BJ (cell line): Measurements from ENCODE around the gene PPP6R3. TPM values are rescaled to one million over a fixed set of nuclear protein-coding genes. Genes with fewer than 3 reads are reported as not detected.

Experiments used
- CTCF ChIA-PET: fragments of 350-600 bp; formaldehyde crosslinking; extraction: SDS; loops from one replicate; lab custom pipeline; 2021; ENCODE audit warnings: antibody characterized with exemption, inconsistent platforms; lab: Yijun Ruan, JAX
- POLR2A ChIA-PET: fragments of 300-600 bp; sonication (Branson Sonifier 250); formaldehyde crosslinking; extraction: SDS; loops from one replicate; lab custom pipeline; 2021; ENCODE audit warnings: antibody characterized with exemption; lab: Charles Lee
- DNase-seq: peaks from one replicate; pipeline ENCODE4 v3.0.0-alpha.2; 2011; ENCODE audit warnings: low read depth
- H3K27me3 ChIP-seq: 2 replicates; pipeline ENCODE4 v1.6.0; 2011; ENCODE audit warnings: low read length; ENCODE audit not compliant: control insufficient read depth, insufficient read depth
- H3K36me3 ChIP-seq: 2 replicates; pipeline ENCODE4 v1.5.1; 2011; ENCODE audit warnings: low read length; ENCODE audit not compliant: control insufficient read depth, insufficient read depth
- H3K4me3 ChIP-seq: 2 replicates; pipeline ENCODE4 v1.5.1; 2011; ENCODE audit warnings: low read depth, mild to moderate bottlenecking, control low read depth, low read length
- polyA plus RNA-seq: library from polyadenylated mRNA; depleted of rRNA; stranded (reverse); fragments of >200 nt; gene quantifications from 2 replicates; pipeline ENCODE4 v1.2.3, GENCODE V29; 2011
- TF ChIP-seq, protein P1 (sequence below): IDR thresholded peaks from 2 replicates; pipeline ENCODE4 v1.5.1; 2011; ENCODE audit warnings: low read depth, mild to moderate bottlenecking, control low read depth, inconsistent platforms, low read length, moderate library complexity; ENCODE audit not compliant: insufficient read depth

PPP6R3 gene
- polyA plus RNA-seq, 1 experiment, result 31.6 TPM

DNA sequence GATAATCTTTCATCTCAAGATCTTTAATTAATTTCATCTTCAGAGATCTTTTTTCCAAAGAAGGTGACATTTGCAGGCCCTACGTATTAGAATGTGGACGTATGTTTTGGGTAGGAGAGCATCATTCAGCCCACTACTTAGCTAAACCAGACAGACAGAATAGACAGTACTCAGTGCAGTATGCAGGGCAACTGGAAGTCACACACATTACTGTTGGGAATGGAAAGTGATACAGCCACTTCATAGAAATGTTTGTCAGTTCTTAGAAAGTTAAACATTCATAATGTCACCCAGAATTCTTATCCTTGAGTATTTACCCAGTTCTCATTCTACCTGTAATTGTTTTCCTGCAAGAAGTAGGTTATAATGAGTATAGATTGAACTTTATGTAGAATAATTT is 102.9 kb downstream of the PPP6R3 start:
- Histone ChIP-seq H3K4me3 (no peak overlapping the region), H3K36me3 (peaks cover 10% of the 10 kb centered on the region), H3K27me3 (no peaks in the 10 kb centered on the region)
- TF ChIP-seq, protein P1, sequence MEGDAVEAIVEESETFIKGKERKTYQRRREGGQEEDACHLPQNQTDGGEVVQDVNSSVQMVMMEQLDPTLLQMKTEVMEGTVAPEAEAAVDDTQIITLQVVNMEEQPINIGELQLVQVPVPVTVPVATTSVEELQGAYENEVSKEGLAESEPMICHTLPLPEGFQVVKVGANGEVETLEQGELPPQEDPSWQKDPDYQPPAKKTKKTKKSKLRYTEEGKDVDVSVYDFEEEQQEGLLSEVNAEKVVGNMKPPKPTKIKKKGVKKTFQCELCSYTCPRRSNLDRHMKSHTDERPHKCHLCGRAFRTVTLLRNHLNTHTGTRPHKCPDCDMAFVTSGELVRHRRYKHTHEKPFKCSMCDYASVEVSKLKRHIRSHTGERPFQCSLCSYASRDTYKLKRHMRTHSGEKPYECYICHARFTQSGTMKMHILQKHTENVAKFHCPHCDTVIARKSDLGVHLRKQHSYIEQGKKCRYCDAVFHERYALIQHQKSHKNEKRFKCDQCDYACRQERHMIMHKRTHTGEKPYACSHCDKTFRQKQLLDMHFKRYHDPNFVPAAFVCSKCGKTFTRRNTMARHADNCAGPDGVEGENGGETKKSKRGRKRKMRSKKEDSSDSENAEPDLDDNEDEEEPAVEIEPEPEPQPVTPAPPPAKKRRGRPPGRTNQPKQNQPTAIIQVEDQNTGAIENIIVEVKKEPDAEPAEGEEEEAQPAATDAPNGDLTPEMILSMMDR, result no peak
- CTCF ChIA-PET, result no interaction called here
- DNase-seq, result no peak
- POLR2A ChIA-PET, result no interaction called here

DNA sequence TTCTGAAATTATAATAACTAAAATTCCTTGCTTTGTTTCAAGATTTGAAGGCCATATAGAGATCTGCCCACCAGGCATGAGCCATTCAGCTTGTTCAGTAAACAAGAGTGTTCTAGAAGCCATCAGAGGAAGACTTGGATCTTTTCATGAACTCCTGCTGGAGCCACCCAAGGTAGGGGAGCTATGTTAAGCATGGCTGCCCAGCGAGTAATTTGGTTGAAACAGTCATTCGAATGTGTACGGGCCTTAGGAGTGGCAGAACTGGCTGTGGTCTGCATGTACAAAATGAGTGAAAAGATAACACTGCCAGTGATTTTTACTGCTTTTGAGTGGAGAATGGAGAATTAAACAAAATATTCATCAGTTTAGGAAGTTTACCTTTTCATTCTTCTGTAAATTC is 103.7 kb downstream of the PPP6R3 start:
- POLR2A ChIA-PET, result no interaction called here
- TF ChIP-seq, protein P1, result no peak
- CTCF ChIA-PET, result no interaction called here

DNA sequence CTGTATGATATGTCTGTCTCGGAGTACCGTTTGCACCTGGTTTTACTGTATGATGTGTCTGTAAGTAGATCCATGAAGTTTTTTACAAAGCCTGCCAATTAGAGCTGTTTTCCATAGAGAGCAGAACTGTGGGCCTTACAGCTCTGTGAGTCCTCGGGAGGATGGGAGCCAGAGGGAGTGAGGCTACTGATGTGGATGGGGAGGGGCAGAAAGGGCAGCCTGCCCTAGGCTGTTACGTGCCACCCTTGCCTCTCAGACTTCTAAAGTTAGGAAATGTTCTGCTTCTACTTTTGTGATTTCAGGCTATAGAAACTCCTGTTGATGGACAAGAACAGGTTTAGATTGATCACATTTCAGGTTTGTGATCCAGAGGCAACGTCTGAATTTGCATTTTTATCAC is 105.2 kb downstream of the PPP6R3 start:
- DNase-seq, result no peak
- Histone ChIP-seq H3K27me3 (no peaks in the 10 kb centered on the region), H3K36me3 (peaks cover 10% of the 10 kb centered on the region), H3K4me3 (no peak overlapping the region)
- TF ChIP-seq, protein P1, result no peak
- CTCF ChIA-PET, result no interaction called here
- POLR2A ChIA-PET, result no interaction called here

More for the DNA sequence above, 103.7 kb downstream of the PPP6R3 start:
- DNase-seq, result no peak
- Histone ChIP-seq H3K27me3 (no peaks in the 10 kb centered on the region), H3K4me3 (no peak overlapping the region), H3K36me3 (peaks cover 10% of the 10 kb centered on the region)

DNA sequence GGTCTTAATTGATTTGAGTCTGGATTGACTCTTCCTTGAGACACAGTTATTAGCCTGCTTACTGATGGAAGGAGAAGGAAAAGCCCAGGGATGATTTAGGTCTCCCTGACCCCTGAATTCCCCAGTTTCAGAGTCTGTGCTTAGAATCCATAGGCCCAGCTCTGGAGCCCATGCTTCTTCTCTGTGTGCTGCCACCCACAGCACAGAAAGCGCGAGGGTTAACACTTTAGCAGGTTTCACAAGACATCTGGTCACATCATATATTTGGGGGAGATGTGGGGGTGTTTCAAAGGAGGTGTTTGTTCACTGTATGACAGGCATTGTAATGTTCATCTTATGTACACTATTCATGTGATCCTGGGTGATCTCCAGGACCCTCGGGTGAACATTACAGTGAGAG is 107.0 kb downstream of the PPP6R3 start:
- POLR2A ChIA-PET, result no interaction called here
- H3K36me3 ChIP-seq, result peaks cover 15% of the 10 kb centered on the region
- CTCF ChIA-PET, result interaction anchor here (1.3 kb wide), 1 partner anchor 17 kb away, joined by 5 read pairs; no protein-coding TSS in a partner anchor
- TF ChIP-seq, protein P1, result no peak
- no peaks in the 10 kb centered on the region for H3K27me3 ChIP-seq
- H3K4me3 ChIP-seq, result no peak overlapping the region
- DNase-seq, result no peak

DNA sequence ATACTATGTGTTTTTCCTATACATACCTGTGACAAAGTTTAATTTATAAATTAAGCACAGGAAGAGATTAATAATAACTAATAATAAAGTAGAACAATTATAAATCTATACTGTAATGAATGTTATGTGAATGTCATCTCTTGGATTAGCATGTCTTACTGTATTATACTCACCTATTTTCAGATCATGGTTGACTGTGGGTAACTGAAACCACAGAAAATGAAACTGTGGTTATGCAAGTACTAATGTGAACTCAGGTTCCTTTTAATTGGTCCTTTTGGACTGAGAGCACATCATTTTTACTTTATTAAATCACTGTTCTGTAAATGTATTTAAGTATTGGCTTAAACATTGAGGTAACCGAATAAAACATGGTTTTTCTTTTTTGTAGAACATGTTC is 108.8 kb downstream of the PPP6R3 start:
- TF ChIP-seq, protein P1, result no peak
- peaks cover 16% of the 10 kb centered on the region for H3K36me3 ChIP-seq
- H3K27me3 ChIP-seq, result no peaks in the 10 kb centered on the region
- ChIA-PET POLR2A (no interaction called here), CTCF (interaction anchor here (4.5 kb wide), 1 partner anchor 16 kb away, joined by 23 read pairs; no protein-coding TSS in a partner anchor)
- H3K4me3 ChIP-seq, result no peak overlapping the region
- DNase-seq, result no peak
